GM18870 (cell line): ENCODE results near the gene UBD.

ENCODE experiments used
- ATAC-seq: cut with Tn5 transposase; IDR thresholded peaks from one replicate; pipeline ENCODE4 v1.9.1; 2021; ENCODE audit warnings: moderate library complexity; ENCODE audit not compliant: unreplicated experiment

Gene UBD

GRCh38 chr6:29524044-29524443, 35.5 kb downstream of the UBD start:
- no peak for ATAC-seq

GRCh38 chr6:29522227-29522626, 37.3 kb downstream of the UBD start:
- no peak for ATAC-seq

- no peak for ATAC-seq
Observed at GRCh38 chr6:29521006-29521680, 38.4 kb downstream of the UBD start.

DNA sequence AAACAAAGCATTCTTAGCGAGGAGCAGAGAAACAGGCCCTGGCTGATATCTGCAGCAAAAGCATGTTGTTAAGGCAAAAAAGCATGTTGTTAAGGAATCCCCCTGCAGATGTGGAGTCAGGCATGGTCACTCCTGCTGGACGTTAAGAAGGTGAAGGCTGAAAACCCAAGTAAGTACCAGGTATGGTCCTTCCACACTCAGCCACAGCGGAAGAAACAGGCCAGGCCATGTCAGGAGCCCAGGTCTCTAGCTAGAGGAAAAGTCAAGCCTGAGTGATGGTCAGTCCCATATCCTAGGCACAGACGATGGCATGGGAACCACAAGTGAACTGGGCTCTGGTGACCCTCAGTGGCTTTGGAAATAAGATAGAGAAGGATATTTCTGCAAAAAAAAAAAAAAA, 39.3 kb downstream of the UBD start:
- no peak for ATAC-seq

DNA sequence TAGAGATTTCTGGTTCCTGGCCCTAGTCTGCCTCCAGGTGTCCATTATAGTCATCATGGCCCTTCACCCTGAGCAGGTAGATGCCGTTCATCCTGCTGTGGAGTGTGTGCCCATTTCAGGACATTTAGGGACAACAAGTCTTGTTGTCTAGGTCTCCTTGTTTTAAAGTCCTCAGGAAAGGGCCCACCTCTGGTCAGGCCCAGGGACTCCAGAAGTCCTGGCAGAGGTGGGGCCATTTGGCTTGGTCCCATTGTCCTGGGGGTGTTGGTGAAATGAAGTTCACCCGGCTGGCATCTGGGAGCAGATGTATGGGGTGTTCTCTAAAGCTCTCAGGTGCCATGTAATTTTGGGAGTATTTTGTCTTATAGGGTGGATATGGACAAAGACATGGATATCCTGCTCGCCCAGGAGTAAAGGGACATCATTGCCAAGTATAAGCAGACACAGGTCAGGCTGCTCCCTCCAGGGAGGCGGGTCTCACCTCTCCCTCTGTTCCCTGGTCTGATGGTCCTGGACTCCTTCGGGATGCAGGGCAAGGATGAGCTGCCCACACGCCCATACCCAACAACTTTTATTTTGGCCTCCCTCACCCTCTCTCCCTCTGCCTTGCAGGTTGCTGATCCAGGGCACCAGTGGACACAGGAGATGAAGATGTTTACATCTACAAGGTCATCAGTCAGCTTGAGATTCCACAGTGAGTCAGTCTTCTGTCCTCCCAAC, 40.1 kb downstream of the UBD start:
- ATAC-seq, result no peak

- no peak for ATAC-seq
Observed at GRCh38 chr6:29517728-29518440, 41.6 kb downstream of the UBD start.

DNA sequence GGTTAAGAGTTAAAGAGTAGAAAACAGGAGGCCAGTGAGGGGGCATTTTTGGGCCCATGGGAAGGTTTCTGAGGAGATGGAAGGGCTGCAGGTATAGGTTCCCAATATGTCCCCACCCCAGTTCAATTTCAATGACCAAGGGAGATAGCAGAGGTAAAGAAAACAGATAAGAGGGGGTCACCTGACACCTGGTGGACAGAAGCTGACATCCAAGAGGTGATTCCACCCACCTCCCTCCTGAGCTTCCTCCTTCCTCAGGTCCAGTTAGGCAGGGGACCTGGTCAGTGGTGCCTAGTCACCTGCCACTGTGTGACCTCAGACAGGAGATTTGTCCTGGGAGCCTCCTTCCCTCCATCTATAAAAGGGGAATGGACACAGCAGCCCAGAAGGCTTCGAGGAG, 42.3 kb downstream of the UBD start:
- ATAC-seq, result no peak

DNA sequence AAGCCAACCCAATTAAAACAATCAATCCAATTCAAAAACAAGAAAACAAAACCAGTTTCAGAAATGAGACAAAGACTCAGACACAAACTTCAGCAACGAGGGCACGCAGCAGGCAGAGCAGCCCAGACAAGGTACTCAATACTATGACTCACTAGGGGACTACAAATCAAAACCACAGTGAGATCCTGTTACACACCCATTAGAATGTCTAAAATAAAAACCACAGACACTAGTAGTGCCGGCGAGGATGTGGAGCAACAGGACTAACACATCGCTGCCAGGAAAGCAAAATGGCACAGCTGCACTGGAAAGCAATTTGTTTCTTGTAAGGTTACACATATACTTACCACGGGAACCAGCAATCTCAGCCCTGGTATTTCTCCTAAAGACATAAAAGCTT, 43.4 kb downstream of the UBD start:
- no peak for ATAC-seq

GRCh38 chr6:29510746-29511300, 48.7 kb downstream of the UBD start:
- ATAC-seq, result no peak

GRCh38 chr6:29510202-29510601, 49.3 kb downstream of the UBD start:
- no peak for ATAC-seq

DNA sequence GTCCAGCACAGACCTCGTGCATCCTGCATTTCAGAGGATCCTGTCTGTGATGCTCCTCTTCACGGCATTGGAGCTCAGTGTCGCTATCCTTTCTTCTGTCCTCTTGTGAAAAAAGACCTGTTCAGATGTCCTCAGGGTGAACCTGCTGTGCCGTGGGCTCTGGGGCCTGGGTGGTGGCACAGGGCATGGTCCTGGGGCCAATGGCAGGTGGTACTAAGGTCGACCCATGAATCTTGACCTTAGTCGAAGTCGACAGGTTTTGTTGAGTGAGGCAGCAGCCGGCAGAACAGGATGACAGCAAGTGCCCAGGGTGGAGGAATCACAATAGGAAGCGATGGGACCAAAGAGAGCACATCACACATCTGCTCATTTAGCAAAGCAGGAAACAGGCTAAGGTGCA, 49.8 kb downstream of the UBD start:
- ATAC-seq, result no peak

- peak; percentile 88 for ATAC-seq
Observed at GRCh38 chr6:29509239-29509638, 50.3 kb downstream of the UBD start.

DNA sequence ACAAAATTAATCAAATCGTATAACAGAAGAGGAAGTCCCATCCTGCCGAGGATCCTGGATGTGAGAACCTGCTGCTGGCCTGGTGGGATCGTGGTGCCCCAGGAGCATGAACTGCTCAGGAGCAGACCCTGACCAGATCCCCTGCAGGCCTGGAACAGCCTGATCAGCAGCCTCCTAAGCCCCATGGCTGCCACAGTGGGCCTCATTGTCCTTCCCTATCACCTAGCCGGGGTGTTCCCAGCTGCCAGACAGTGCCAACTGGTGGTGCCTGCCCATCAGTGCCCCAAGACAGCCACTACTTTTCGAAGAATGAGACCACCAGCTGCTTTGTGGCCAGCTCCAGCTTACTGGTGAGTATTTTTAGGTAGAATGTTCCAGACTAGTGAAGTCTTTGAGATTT, 52.2 kb downstream of the UBD start:
- no peak for ATAC-seq

DNA sequence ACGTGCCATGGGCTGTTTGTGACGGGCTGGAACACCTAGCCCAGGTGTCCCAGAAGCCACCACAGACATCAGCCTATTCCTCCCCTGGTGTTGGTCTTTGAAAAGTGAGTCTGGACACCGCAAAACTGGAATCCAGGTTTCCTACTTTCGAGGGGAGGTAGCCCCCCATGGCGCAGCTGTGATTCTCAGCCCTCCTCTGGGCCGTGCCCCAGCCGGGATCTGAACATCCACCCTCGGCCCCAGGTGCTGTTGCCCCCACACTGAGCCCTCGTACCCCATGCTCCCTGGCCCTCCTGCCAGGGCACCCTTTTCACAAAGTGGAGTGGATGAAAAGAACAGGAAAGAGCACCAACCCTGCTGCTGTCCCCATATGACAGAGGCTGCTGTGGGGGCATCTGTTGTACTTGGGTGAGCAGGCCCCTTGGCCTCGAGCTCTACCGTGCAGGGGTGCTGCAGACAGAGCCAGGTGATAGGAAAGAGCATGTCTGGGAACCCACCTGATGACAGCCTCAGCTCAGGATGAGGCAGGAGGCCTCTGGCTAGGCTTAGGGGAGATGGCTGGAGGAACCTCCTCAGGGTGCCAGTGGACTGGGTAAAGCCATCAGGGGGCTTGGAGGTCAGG, 53.0 kb downstream of the UBD start:
- no peak for ATAC-seq

DNA sequence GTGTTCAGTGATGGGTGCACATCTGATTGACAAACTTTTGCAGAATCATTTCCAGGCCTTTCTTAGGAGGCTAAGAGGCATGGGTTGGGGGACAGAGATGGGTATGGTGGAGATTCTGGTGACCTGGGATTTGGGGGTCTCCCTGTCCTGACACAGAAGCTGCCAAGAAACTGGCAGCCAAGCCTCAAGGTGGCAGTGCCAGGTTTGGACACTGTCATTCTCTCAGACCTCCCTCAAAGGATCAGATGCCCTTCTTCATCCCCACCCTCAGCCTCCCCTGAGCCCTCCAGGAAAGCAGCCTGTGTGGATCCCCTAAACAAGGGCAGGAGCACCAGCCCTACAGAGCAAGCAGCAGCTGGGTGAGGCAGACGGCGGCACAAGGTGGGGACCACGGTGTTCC, 53.7 kb downstream of the UBD start:
- ATAC-seq, result no peak
